Trophoblast cell (in vitro differentiated cells and primary cell): ENCODE results near the gene NEDD8.
A peak's percentile ranks its signal among the peaks of the same experiment; 100 is the strongest.

ENCODE experiments used
- DNase-seq, 2 donors: peaks; one replicate each; pipeline ENCODE4 v3.0.0-alpha.2; 2016
- H2AFZ ChIP-seq: 2 replicates; pipeline ENCODE4 v1.6.1; 2013; ENCODE audit warnings: low read length, moderate library complexity, mild to moderate bottlenecking; ENCODE audit not compliant: insufficient read depth, poor library complexity
- H2AK5ac ChIP-seq: 2 replicates; pipeline ENCODE4 v1.6.1; 2013; ENCODE audit warnings: mild to moderate bottlenecking, low read length
- H2BK120ac ChIP-seq: 2 replicates; pipeline ENCODE4 v1.6.1; 2013; ENCODE audit warnings: low read length, mild to moderate bottlenecking, moderate library complexity; ENCODE audit not compliant: insufficient read depth, poor library complexity
- H2BK12ac ChIP-seq: 2 replicates; pipeline ENCODE4 v1.6.1; 2013; ENCODE audit warnings: mild to moderate bottlenecking, low read length, moderate library complexity
- H2BK5ac ChIP-seq: 2 replicates; pipeline ENCODE4 v1.6.1; 2013; ENCODE audit warnings: low read length, low read depth, moderate library complexity, mild to moderate bottlenecking; ENCODE audit not compliant: poor library complexity
- H3K14ac ChIP-seq: 2 replicates; pipeline ENCODE4 v1.6.1; 2013; ENCODE audit warnings: mild to moderate bottlenecking, low read length
- H3K18ac ChIP-seq: 2 replicates; pipeline ENCODE4 v1.6.1; 2013; ENCODE audit warnings: mild to moderate bottlenecking, low read length
- H3K23ac ChIP-seq: 2 replicates; pipeline ENCODE4 v1.6.1; 2013; ENCODE audit warnings: low read length
- H3K27ac ChIP-seq: 2 replicates; pipeline ENCODE4 v1.5.1; 2013; ENCODE audit warnings: low read depth, mild to moderate bottlenecking, inconsistent platforms, low read length, moderate library complexity
- H3K27me3 ChIP-seq: 2 replicates; pipeline ENCODE4 v1.6.1; 2013; ENCODE audit warnings: inconsistent platforms, mild to moderate bottlenecking, low read length, moderate library complexity; ENCODE audit not compliant: insufficient read depth
- H3K36me3 ChIP-seq, 2 experiments: 1 replicate in 1 of 2; 2 replicates in 1 of 2; pipeline ENCODE4 v1.6.1; 2013; ENCODE audit warnings: low read length in 2 of 2, mild to moderate bottlenecking in 2 of 2, moderate library complexity in 1 of 2; ENCODE audit not compliant: insufficient read depth in 2 of 2, control insufficient read depth in 1 of 2
- H3K4ac ChIP-seq: 2 replicates; pipeline ENCODE4 v1.6.1; 2013; ENCODE audit warnings: low read depth, mild to moderate bottlenecking, low read length, moderate library complexity
- H3K4me1 ChIP-seq, 2 experiments: 1 replicate in 1 of 2; 2 replicates in 1 of 2; pipeline ENCODE4 v1.6.1; 2013; ENCODE audit warnings: low read length in 2 of 2, mild to moderate bottlenecking in 2 of 2, moderate library complexity in 1 of 2; ENCODE audit not compliant: insufficient read depth in 2 of 2, control insufficient read depth in 1 of 2
- H3K4me2 ChIP-seq: 2 replicates; pipeline ENCODE4 v1.6.1; 2013; ENCODE audit warnings: inconsistent platforms, mild to moderate bottlenecking, low read length, moderate library complexity
- H3K4me3 ChIP-seq: 2 replicates; pipeline ENCODE4 v1.5.1; 2013; ENCODE audit warnings: mild to moderate bottlenecking, low read depth, low read length, inconsistent platforms
- H3K79me1 ChIP-seq: one replicate; pipeline ENCODE4 v1.6.1; 2013; ENCODE audit warnings: low read length
- H3K79me2 ChIP-seq: 2 replicates; pipeline ENCODE4 v1.6.1; 2013; ENCODE audit warnings: low read length, mild to moderate bottlenecking; ENCODE audit not compliant: control insufficient read depth, insufficient read depth, poor library complexity
- H3K9ac ChIP-seq: 2 replicates; pipeline ENCODE4 v1.6.1; 2013; ENCODE audit warnings: mild to moderate bottlenecking, low read length
- H3K9me3 ChIP-seq: 2 replicates; pipeline ENCODE4 v1.6.1; 2013; ENCODE audit warnings: low read depth, mild to moderate bottlenecking, control low read depth, inconsistent platforms, low read length; ENCODE audit not compliant: insufficient read depth
- H4K12ac ChIP-seq: 2 replicates; pipeline ENCODE4 v1.6.1; 2013; ENCODE audit warnings: low read depth, mild to moderate bottlenecking, low read length, moderate library complexity
- H4K8ac ChIP-seq: 2 replicates; pipeline ENCODE4 v1.6.1; 2013; ENCODE audit warnings: low read depth, mild to moderate bottlenecking, low read length, moderate library complexity
- H4K91ac ChIP-seq: one replicate; pipeline ENCODE4 v1.6.1; 2013; ENCODE audit warnings: low read depth, mild to moderate bottlenecking, low read length, moderate library complexity
- WGBS: extraction: QIAGEN DNeasy Blood & Tissue Kit; methylation state at CpG from one replicate; pipeline ENCODE4 v1.1.7; 2013; ENCODE audit warnings: missing lambda C conversion rate; ENCODE audit not compliant: insufficient read length, insufficient coverage; ENCODE audit errors: extremely low coverage; 5-methylcytosine and 5-hydroxymethylcytosine counted together

The NEDD8 gene

DNA sequence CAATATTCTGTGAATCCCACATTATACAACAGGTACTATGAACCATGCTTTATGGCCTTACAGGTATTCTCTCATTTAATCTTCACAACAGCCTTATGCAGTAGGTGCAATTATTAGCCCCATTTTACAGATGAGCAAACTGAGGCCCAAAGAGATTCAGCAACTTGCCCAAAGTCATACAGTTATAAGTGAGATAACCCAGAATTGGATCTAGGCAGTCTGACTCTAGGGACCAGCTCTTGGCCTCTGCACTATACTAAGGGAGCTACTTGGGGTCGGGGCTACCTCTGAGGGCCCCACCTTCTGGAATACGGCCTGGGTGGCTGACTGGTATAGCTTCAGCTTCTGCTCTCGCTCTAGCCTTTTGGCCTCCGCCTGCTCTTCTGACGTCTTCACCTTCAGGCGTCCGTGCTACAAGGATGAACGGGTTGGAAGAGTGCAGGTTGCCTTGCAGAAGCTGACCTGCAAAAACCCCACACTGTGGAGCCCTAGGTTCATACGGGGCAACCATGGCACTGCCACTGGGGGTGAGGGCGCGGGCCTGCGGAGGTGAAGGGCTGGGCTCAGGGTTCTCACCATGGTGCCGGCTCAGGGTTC lies 38.5 kb upstream of the NEDD8 start:
- Histone ChIP-seq H4K12ac (peak overlapping the region; percentile 78), H3K23ac (no peak overlapping the region), H3K79me1 (peaks cover 5% of the 10 kb centered on the region), H3K4me2 (peak overlapping the region; percentile 74), H2BK12ac (no peak overlapping the region), H4K91ac (peak overlapping the region; percentile 97), H3K27ac (peak overlapping the region; percentile 96), H3K4me3 (peak overlapping the region; percentile 81), H3K18ac (peak overlapping the region; percentile 84), H3K4ac (no peak overlapping the region), H2AFZ (no peak overlapping the region), H3K9me3 (no peaks in the 10 kb centered on the region), H4K8ac (peak overlapping the region; percentile 95), H3K79me2 (peaks cover 2% of the 10 kb centered on the region), H3K27me3 (no peaks in the 10 kb centered on the region), H2BK5ac (no peak overlapping the region), H3K4me1 (peaks cover 3 to 9% of the 10 kb centered on the region in 2 experiments), H3K36me3 (peaks cover 30 to 37% of the 10 kb centered on the region in 2 experiments), H2AK5ac (no peak overlapping the region), H2BK120ac (no peak overlapping the region), H3K9ac (no peak overlapping the region), H3K14ac (peak overlapping the region; percentile 94)
- no CpG with 5 or more reads among the region's 13 CpGs for WGBS
- DNase-seq: no peak

DNA sequence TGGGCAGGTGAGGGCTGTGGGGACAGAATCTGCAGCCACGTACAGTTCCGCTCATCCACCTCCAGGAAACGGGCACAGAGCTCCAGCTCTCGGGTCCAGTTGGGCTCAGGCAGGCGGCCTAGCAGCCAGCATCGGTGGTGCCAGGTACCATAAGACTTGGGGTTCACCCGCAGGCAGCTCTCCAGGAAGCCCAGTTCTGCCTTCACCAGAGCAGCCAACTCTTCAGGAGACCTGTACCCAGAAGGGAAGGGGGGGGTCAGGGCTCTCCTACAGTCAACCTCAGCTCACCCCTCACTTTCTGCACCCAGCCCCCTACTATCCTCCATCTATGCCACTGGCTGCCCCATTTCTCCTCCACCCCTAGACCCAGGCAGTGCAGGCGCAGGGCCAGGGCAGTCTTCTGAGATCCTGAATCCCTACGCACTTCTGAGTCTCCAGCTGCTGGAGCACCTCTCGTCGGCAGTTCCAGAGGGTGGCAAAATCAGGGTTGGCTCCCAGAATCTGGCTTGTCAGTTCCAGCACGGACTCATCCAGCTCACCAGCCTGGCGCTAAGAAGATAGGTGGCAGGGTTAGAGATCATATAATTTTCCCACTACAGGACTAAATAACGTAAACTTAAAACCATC lies 37.9 kb upstream of the NEDD8 start:
- Histone ChIP-seq H3K27ac (no peak overlapping the region), H3K23ac (no peak overlapping the region), H3K18ac (peak overlapping the region; percentile 35), H3K79me1 (peaks cover 6% of the 10 kb centered on the region), H4K8ac (no peak overlapping the region), H3K14ac (no peak overlapping the region), H3K4me1 (peaks cover 5 to 10% of the 10 kb centered on the region in 2 experiments), H2AK5ac (peak overlapping the region; percentile 31), H3K27me3 (no peaks in the 10 kb centered on the region), H3K4ac (no peak overlapping the region), H3K4me2 (no peak overlapping the region), H2BK12ac (no peak overlapping the region), H4K12ac (no peak overlapping the region), H3K36me3 (peaks cover 30 to 40% of the 10 kb centered on the region in 2 experiments), H3K9ac (no peak overlapping the region), H3K9me3 (no peaks in the 10 kb centered on the region), H3K79me2 (peaks cover 3% of the 10 kb centered on the region), H2BK120ac (no peak overlapping the region), H2BK5ac (no peak overlapping the region), H2AFZ (no peak overlapping the region), H4K91ac (no peak overlapping the region), H3K4me3 (no peak overlapping the region)
- no CpG with 5 or more reads among the region's 14 CpGs for WGBS
- no peak for DNase-seq

- H2BK12ac ChIP-seq: no peak overlapping the region
- H3K9ac ChIP-seq: no peak overlapping the region
- no peak overlapping the region for H4K91ac ChIP-seq
- no peak for DNase-seq
- H3K4me2 ChIP-seq: no peak overlapping the region
- H3K4me1 ChIP-seq: peaks cover 11 to 16% of the 10 kb centered on the region in 2 experiments
- H3K79me1 ChIP-seq: peaks cover 13% of the 10 kb centered on the region
- no peak overlapping the region for H2BK5ac ChIP-seq
- no peak overlapping the region for H2BK120ac ChIP-seq
- H3K36me3 ChIP-seq: peaks cover 30 to 40% of the 10 kb centered on the region in 2 experiments
- no peak overlapping the region for H3K18ac ChIP-seq
- no peak overlapping the region for H4K8ac ChIP-seq
- H3K14ac ChIP-seq: no peak overlapping the region
- no peak overlapping the region for H4K12ac ChIP-seq
- no peak overlapping the region for H2AFZ ChIP-seq
- H2AK5ac ChIP-seq: no peak overlapping the region
- no peak overlapping the region for H3K4me3 ChIP-seq
- no peak overlapping the region for H3K4ac ChIP-seq
- no peaks in the 10 kb centered on the region for H3K27me3 ChIP-seq
- H3K23ac ChIP-seq: no peak overlapping the region
- no peak overlapping the region for H3K27ac ChIP-seq
- WGBS: no CpG with 5 or more reads among the region's 8 CpGs
- peaks cover 4% of the 10 kb centered on the region for H3K79me2 ChIP-seq
- no peaks in the 10 kb centered on the region for H3K9me3 ChIP-seq
Measured at GRCh38 chr14:24269368-24269767, 37.2 kb upstream of the NEDD8 start.

DNA sequence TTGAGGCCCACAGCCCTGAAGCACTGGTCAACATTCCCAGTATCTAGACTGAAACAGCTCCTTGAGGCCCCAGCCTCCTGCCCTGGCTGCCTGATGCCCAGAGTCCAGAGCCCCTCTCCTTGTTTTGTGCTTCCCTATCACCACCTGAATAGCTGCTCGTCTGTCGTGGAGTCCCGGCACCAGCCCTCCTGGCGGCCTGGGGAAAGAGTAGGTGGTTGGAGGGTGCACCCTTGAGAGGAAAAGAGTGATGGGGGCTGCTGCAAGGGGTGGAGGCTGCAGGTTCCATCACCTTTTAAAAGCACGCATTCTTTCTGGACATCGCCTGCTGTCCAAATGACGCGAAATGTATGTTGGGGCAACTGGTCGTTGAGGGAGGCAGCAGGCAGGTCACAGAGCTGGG lies 36.1 kb upstream of the NEDD8 start:
- H3K79me2 ChIP-seq: peaks cover 5% of the 10 kb centered on the region
- H2BK5ac ChIP-seq: no peak overlapping the region
- H3K27me3 ChIP-seq: no peaks in the 10 kb centered on the region
- no peak overlapping the region for H4K8ac ChIP-seq
- no peak overlapping the region for H3K18ac ChIP-seq
- no peak overlapping the region for H2AK5ac ChIP-seq
- H3K79me1 ChIP-seq: peaks cover 23% of the 10 kb centered on the region
- H3K9ac ChIP-seq: no peak overlapping the region
- DNase-seq: no peak
- H3K27ac ChIP-seq: no peak overlapping the region
- H3K36me3 ChIP-seq: peaks cover 30 to 40% of the 10 kb centered on the region in 2 experiments
- H3K4me1 ChIP-seq: peaks cover 21 to 23% of the 10 kb centered on the region in 2 experiments
- no peak overlapping the region for H3K4me2 ChIP-seq
- H3K4ac ChIP-seq: no peak overlapping the region
- no peak overlapping the region for H3K23ac ChIP-seq
- H3K4me3 ChIP-seq: no peak overlapping the region
- no peak overlapping the region for H2BK120ac ChIP-seq
- H3K9me3 ChIP-seq: no peaks in the 10 kb centered on the region
- WGBS: no CpG with 5 or more reads among the region's 9 CpGs
- no peak overlapping the region for H4K91ac ChIP-seq
- H4K12ac ChIP-seq: no peak overlapping the region
- no peak overlapping the region for H2AFZ ChIP-seq
- H3K14ac ChIP-seq: no peak overlapping the region
- H2BK12ac ChIP-seq: no peak overlapping the region
